GM12801 (cell line): ENCODE results near the gene PUS10.

ENCODE experiments used
- TF ChIP-seq, protein P1 (sequence below): IDR thresholded peaks from one replicate; pipeline ENCODE4 v1.5.1; 2011; ENCODE audit warnings: control low read depth; ENCODE audit not compliant: insufficient read length; ENCODE audit errors: extremely low read depth

PUS10 gene

DNA sequence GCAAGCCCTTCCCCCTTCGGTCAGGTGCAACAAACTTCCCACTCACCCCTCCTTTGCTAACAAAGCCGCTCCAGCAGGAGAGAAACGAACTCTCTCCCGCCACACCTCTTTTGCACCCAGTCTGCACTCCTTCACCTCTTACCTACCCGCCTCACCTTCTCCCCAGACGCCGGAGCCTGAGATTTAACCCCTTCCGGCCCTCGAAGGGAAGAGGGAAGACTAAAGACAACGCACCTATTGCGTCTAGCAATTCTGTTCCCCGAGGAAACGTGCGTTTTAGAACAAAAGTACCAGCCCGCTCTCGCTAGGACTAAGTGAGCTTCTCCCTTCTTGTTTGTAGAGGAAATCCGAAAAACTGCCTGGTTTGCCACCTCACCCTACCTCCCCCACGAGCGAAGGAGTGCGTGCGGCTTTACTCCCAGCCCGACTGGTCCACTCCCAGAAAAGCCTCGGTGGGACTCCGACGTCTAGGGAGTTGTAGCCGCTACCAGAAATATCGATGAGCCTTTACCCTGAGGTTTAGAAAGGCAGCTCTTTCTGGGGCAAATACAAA, 976 bp downstream of the PUS10 start:
- TF ChIP-seq, protein P1, sequence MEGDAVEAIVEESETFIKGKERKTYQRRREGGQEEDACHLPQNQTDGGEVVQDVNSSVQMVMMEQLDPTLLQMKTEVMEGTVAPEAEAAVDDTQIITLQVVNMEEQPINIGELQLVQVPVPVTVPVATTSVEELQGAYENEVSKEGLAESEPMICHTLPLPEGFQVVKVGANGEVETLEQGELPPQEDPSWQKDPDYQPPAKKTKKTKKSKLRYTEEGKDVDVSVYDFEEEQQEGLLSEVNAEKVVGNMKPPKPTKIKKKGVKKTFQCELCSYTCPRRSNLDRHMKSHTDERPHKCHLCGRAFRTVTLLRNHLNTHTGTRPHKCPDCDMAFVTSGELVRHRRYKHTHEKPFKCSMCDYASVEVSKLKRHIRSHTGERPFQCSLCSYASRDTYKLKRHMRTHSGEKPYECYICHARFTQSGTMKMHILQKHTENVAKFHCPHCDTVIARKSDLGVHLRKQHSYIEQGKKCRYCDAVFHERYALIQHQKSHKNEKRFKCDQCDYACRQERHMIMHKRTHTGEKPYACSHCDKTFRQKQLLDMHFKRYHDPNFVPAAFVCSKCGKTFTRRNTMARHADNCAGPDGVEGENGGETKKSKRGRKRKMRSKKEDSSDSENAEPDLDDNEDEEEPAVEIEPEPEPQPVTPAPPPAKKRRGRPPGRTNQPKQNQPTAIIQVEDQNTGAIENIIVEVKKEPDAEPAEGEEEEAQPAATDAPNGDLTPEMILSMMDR = no peak

DNA sequence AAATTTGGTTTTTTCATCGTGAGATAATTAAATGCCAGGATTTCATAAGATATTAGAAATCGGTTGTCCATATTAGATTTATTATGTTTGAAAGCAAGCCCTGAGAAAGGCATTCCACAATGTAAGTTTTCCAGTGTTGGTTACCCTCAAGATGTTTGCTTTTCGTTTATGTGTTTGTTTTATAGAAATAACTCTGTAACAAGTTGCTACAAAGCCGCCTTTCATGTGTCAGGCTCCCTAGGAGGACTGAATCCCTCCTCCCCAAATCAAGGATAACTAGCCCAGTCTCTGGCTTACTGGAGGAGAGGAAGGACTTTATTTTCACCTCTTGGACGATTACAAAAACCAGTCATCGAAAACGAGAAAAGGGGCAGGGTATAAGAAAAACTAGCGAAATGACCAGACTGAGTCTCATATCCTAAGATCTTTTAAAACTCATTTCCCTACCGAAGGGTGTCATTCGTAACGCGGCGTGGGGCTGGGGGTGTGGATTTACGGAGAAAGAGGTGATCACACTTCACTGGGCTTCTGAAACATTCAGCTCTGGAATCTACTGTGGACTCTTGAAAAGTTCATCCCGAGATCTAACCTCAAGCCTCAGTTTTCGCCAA, 1.6 kb downstream of the PUS10 start:
- TF ChIP-seq, protein P1 = no peak

DNA sequence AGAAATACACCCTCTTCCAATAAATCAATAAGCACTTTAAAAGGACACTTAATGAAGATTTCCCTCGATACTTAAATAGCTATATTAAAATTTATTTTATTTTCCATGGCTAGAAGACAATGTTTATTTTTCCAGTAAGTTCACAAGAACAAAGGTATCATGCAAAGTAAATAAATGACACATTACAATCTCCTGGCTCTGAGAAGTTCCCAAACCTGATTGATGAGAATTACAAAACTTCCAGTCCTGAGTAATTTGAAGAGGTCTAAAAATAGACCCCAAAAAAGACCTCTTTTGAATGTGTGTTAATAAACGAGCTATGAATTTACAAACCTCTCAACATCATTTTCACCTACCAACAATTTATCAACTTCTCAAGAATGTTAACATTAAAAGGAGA, 2.1 kb downstream of the PUS10 start:
- TF ChIP-seq, protein P1 = no peak

DNA sequence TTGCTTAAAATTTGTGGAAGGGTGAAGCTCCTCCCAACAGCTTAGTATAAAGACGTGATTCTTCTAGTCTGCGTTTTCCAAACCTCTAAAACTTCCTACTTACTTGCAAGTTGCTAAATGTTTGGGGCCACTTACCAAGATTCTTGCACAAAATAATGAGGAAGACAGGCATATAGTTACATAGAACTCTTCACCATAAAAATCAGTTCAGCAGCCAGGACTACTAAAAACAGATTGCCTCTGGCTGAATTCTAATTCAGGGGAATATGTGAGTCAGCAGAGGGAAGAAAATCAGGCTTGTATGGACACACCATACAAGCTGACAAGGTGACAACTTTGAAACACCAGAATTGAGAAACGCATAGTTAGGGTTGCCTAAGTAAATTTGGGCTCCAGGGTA, 3.3 kb downstream of the PUS10 start:
- TF ChIP-seq, protein P1 = no peak

DNA sequence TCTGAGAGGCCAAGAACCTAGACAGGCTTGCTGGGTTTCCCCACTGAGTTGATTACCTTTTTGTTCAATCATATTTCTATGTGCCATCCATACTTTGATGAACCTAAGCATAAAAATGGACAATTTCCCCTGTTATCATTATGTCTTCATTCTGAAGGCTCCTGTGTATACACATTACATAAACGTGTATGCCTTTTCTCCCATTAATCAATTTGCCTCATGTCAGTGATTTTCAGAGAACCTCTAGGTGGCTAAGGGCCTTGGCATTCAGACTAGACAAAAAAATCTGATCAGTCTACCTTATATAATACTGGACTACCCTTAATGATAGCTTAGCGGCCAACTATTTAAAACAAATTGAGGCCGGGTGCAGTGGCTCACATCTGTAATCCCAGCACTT, 4.7 kb downstream of the PUS10 start:
- TF ChIP-seq, protein P1 = no peak

DNA sequence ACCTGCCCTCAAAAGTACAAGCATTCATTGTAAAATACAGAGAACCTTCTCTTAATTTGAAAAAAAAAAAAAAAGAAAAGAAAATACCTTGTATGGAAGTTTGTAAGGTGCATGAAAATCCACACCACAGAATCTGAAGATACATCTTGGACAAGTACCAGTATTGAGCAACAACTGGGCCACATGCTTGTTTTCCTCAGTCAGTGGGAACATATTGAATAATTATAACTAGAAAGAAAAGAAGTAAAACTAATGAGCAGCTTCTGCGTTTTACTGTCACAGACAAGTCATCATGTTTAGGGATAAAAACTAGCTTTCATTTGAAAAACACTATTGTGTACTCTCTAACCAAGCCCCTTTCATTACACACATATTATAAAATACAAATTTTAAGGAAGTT, 6.4 kb downstream of the PUS10 start:
- TF ChIP-seq, protein P1 = no peak

DNA sequence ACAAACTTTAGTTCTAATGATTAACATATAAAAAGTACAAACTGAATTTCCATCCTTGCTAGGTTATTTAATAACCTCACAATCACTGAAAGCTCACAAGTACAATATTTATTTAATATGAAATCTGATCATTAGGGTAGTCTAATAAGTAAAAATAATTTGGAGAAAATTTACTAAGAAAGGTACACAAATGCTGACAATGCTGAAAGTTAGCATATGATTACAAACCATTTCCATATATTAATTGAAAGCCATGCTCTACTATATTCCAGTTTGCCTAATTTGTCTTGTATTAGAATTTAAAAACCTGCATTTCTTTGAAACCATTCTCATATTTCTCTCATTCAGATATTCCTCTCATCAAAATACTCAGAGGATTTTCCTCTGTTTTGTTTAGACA, 8.7 kb downstream of the PUS10 start:
- TF ChIP-seq, protein P1 = no peak
